ENCODE measurements around the gene RCAN2.

GRCh38 chr6:46530896-46531295 lies 39.6 kb upstream of the RCAN2 start:
- no peak for TF ChIP-seq POLR2AphosphoS5 (IDR thresholded peaks at IDR 0.05; ENCODE audit: low read depth, low read length)
- TF ChIP-seq POLR2A (IDR thresholded peaks at IDR 0.05; ENCODE audit: low read depth, low read length), result no peak

Data from GM12892 (cell line).